ENCODE measurements around the gene GFM1. TPM values are rescaled to one million over a fixed set of nuclear protein-coding genes. Genes with fewer than 3 reads are reported as not detected.

The GFM1 gene
- total RNA-seq, 4 donors from 2014 or later, result 62.3 to 96.1 (median 66.1) TPM

- 93 to 94% methylated on average over 1 of the region's 1 CpG for WGBS, 2 donors
- no peak for DNase-seq
- intact Hi-C loops (cut with DNase I), result no loop called here
These were observed 77.8 kb downstream of the GFM1 start for GRCh38 chr3:158722108-158722507.

DNA sequence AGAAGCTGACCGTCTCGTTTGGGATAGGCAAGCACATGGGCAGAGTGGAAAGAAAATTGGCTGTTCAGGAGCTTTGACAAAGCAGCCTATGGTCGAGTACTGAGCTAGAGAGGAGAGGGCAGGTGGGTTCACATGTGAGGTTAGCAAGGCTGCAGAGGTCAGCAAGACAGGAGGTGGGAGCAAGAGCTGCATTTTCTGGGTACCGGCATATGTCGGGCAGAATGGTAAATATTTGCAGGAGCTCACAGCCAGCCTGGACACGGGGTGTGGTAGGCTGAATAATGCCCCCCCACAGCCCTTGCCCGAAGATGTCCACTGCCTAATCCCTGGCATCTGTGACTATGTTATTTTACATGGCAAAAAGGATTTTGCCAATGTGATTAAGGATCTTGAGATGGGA lies 79.7 kb downstream of the GFM1 start:
- intact Hi-C loops (cut with DNase I), result no loop called here

More at GRCh38 chr3:158722108-158722507, 77.8 kb downstream of the GFM1 start:
- H3K4me3 ChIP-seq (replicated peaks in 1 of 3), result no peak overlapping the region
- no peaks in the 10 kb centered on the region for H3K27me3 ChIP-seq
- H3K27ac ChIP-seq, result no peak overlapping the region
- H3K9me3 ChIP-seq, result no peaks in the 10 kb centered on the region
- TF ChIP-seq, protein P1, sequence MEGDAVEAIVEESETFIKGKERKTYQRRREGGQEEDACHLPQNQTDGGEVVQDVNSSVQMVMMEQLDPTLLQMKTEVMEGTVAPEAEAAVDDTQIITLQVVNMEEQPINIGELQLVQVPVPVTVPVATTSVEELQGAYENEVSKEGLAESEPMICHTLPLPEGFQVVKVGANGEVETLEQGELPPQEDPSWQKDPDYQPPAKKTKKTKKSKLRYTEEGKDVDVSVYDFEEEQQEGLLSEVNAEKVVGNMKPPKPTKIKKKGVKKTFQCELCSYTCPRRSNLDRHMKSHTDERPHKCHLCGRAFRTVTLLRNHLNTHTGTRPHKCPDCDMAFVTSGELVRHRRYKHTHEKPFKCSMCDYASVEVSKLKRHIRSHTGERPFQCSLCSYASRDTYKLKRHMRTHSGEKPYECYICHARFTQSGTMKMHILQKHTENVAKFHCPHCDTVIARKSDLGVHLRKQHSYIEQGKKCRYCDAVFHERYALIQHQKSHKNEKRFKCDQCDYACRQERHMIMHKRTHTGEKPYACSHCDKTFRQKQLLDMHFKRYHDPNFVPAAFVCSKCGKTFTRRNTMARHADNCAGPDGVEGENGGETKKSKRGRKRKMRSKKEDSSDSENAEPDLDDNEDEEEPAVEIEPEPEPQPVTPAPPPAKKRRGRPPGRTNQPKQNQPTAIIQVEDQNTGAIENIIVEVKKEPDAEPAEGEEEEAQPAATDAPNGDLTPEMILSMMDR (IDR thresholded peaks at IDR 0.05), result no peak
- no peak for TF ChIP-seq POLR2A (IDR thresholded peaks at IDR 0.05)
- H3K36me3 ChIP-seq, result no peaks in the 10 kb centered on the region
- peaks cover 5 to 28% of the 10 kb centered on the region in 2 donors for H3K4me1 ChIP-seq

GRCh38 chr3:158725348-158726011 lies 81.2 kb downstream of the GFM1 start:
- intact Hi-C loops (cut with DNase I), result no loop called here
- peaks cover 5 to 33% of the 10 kb centered on the region in 2 donors for H3K4me1 ChIP-seq
- TF ChIP-seq POLR2A (IDR thresholded peaks at IDR 0.05), result no peak
- TF ChIP-seq, protein P1 (IDR thresholded peaks at IDR 0.05), result no peak
- no peaks in the 10 kb centered on the region for H3K27me3 ChIP-seq
- 44 to 61% methylated on average over 9 of the region's 9 CpGs for WGBS, 2 donors
- no peaks in the 10 kb centered on the region for H3K36me3 ChIP-seq
- H3K27ac ChIP-seq, result peak overlapping the region in 1 of 3 donors; percentile 32
- DNase-seq, result no peak
- no peaks in the 10 kb centered on the region for H3K9me3 ChIP-seq
- H3K4me3 ChIP-seq (replicated peaks in 1 of 3), result no peak overlapping the region

More for the DNA sequence above, 79.7 kb downstream of the GFM1 start:
- Histone ChIP-seq H3K27ac (peak overlapping the region in 1 of 3 donors; percentile 32), H3K27me3 (no peaks in the 10 kb centered on the region), H3K4me1 (peaks cover 5 to 33% of the 10 kb centered on the region in 2 donors), H3K9me3 (no peaks in the 10 kb centered on the region), H3K36me3 (no peaks in the 10 kb centered on the region), H3K4me3 (replicated peaks in 1 of 3) (no peak overlapping the region)
- WGBS, 2 donors, result 94 to 99% methylated on average over 7 of the region's 7 CpGs
- no peak for TF ChIP-seq POLR2A (IDR thresholded peaks at IDR 0.05)
- TF ChIP-seq, protein P1 (IDR thresholded peaks at IDR 0.05), result no peak
- DNase-seq, result no peak

- peak; percentile 37 to 48 for DNase-seq
- 28 to 29% methylated on average over 10 of the region's 10 CpGs for WGBS, 2 donors
- H3K4me3 ChIP-seq (replicated peaks in 1 of 3), result no peak overlapping the region
- peaks cover 9 to 40% of the 10 kb centered on the region in 2 donors for H3K4me1 ChIP-seq
- H3K36me3 ChIP-seq, result no peaks in the 10 kb centered on the region
- H3K27ac ChIP-seq, result no peak overlapping the region
- no peaks in the 10 kb centered on the region for H3K9me3 ChIP-seq
- no peaks in the 10 kb centered on the region for H3K27me3 ChIP-seq
- TF ChIP-seq, protein P1 (IDR thresholded peaks at IDR 0.05), result peak; percentile 44 to 92 (median 82)
- no peak for TF ChIP-seq POLR2A (IDR thresholded peaks at IDR 0.05)
- intact Hi-C loops (cut with DNase I), result loop anchor here (2.0 kb wide), 1 partner anchor 63 kb away; no protein-coding TSS in a partner anchor
These were observed 83.1 kb downstream of the GFM1 start for GRCh38 chr3:158727206-158728060.

DNA sequence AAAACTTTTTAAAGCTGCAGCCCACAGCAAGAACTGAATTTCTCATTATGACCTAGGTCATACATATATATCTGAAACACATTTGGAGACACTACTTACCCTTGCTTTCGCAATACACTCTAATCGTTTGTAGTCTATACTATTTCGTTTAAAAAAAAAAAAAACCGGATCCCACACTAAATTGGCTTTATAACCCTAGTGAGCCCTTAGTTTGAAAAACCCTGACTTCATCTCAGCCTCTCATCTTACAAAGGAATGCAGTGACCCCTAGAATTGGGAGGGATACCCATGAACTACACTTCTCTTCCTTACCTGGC lies 83.7 kb downstream of the GFM1 start:
- H3K36me3 ChIP-seq, result no peaks in the 10 kb centered on the region
- intact Hi-C loops (cut with DNase I), result loop anchor here (2.0 kb wide), 1 partner anchor 63 kb away; no protein-coding TSS in a partner anchor
- H3K4me1 ChIP-seq, result peaks cover 7 to 40% of the 10 kb centered on the region in 2 donors
- no peak for DNase-seq
- no peaks in the 10 kb centered on the region for H3K27me3 ChIP-seq
- WGBS, 2 donors, result 55 to 57% methylated on average over 4 of the region's 4 CpGs
- no peak for TF ChIP-seq POLR2A (IDR thresholded peaks at IDR 0.05)
- TF ChIP-seq, protein P1 (IDR thresholded peaks at IDR 0.05), result no peak
- no peak overlapping the region for H3K4me3 ChIP-seq (replicated peaks in 1 of 3)
- H3K27ac ChIP-seq, result no peak overlapping the region
- no peaks in the 10 kb centered on the region for H3K9me3 ChIP-seq
